Stimulated activated memory B cell treated with anti-CD40 and anti-IgM and Interleukin-4, amounts not matched to agents 10 μg/mL and 1 μg/mL and 100 μg/mL, for 72 hours (primary cell): ENCODE data around the gene FAM13A.

Experiments used
- ATAC-seq: fragments of 150-1000 bp; cut with Tn5 transposase; 2 replicates; pipeline ENCODE4 v1.10.0; 2021
- H3K27ac Mint-ChIP-seq: one replicate; pipeline ENCODE4 v1.8.0; 2022; ENCODE audit warnings: mild to moderate bottlenecking, mixed read lengths
- H3K27me3 Mint-ChIP-seq: one replicate; pipeline ENCODE4 v1.8.0; 2022; ENCODE audit warnings: mixed read lengths
- H3K36me3 Mint-ChIP-seq: one replicate; pipeline ENCODE4 v1.8.0; 2022; ENCODE audit warnings: mixed read lengths
- H3K4me1 Mint-ChIP-seq: one replicate; pipeline ENCODE4 v1.8.0; 2022; ENCODE audit warnings: mixed read lengths
- H3K4me3 Mint-ChIP-seq: one replicate; pipeline ENCODE4 v1.8.0; 2022; ENCODE audit warnings: mild to moderate bottlenecking, moderate library complexity, mixed read lengths
- H3K9me3 Mint-ChIP-seq: one replicate; pipeline ENCODE4 v1.8.0; 2022; ENCODE audit warnings: mixed read lengths

Gene FAM13A

DNA sequence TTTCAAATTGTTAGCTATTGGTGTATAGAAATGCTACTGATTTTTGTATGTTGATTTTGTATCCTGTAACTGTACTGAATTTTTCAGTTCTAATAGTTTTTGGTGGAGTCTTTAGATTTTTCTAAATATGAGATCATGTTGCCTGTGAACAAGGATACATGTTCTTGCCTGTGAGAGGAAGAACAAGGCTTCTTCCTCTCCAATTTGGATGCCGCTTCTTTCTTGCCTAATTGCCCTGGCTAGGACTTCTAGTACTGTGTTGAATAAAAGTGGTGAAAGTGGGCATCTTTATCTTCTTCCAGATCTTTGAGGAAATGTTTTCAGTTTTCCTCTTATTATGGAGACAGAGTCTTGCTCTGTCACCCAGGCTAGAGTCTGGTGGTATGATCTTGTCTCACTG lies 343.2 kb downstream of the FAM13A start:
- Mint-ChIP-seq H3K36me3 (peaks cover 97% of the 10 kb centered on the region), H3K27ac (no peak overlapping the region), H3K4me3 (no peak overlapping the region), H3K4me1 (no peaks in the 10 kb centered on the region), H3K27me3 (no peaks in the 10 kb centered on the region), H3K9me3 (peaks cover 20% of the 10 kb centered on the region)
- ATAC-seq: no peak

- peaks cover 4% of the 10 kb centered on the region for H3K9me3 Mint-ChIP-seq
- no peak overlapping the region for H3K27ac Mint-ChIP-seq
- no peak for ATAC-seq
- H3K36me3 Mint-ChIP-seq: peaks cover 93% of the 10 kb centered on the region
- H3K4me1 Mint-ChIP-seq: no peaks in the 10 kb centered on the region
- H3K4me3 Mint-ChIP-seq: no peak overlapping the region
- H3K27me3 Mint-ChIP-seq: no peaks in the 10 kb centered on the region
Measured at GRCh38 chr4:88709989-88710388, 347.0 kb downstream of the FAM13A start.

GRCh38 chr4:88706574-88706973 lies 350.4 kb downstream of the FAM13A start:
- Mint-ChIP-seq H3K4me3 (no peak overlapping the region), H3K9me3 (no peaks in the 10 kb centered on the region), H3K27ac (peak overlapping the region; percentile 50), H3K27me3 (no peaks in the 10 kb centered on the region), H3K4me1 (no peaks in the 10 kb centered on the region), H3K36me3 (peaks cover 82% of the 10 kb centered on the region)
- ATAC-seq: no peak

DNA sequence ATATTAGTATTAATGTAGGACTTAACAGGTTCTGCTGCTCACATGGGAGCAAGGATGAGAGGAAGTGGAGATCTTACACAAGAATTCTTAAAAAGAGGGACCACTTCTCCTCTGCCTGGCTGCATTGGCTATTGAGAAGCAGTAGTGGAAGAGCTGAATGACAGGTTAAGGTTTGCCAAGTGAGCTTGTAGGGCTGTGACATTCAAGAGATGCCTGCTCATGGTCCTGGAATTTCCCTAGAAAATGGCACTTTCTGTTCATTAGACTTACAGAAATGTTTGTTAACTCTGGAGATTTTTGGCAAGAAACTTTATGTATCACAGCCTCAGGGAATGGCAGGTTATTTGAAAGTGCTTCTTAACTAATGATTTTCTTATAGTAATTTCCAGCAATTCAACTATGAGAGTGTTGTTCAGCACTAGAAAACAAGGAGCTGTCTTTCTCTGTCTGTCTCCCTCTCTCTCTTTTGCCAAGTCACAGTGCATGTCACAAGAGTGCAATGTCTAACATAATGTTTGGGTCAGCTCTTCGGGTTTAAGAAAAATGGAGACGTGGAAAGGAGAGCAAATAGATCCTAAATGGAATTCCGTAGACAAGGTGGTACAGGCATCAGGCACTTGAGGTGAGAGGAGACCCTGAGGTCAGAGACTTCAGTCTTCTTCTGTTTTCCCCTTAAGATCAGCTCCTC lies 351.0 kb downstream of the FAM13A start:
- no peak for ATAC-seq
- H3K4me1 Mint-ChIP-seq: no peaks in the 10 kb centered on the region
- H3K4me3 Mint-ChIP-seq: no peak overlapping the region
- H3K36me3 Mint-ChIP-seq: peaks cover 79% of the 10 kb centered on the region
- H3K27ac Mint-ChIP-seq: peak overlapping the region; percentile 50
- no peaks in the 10 kb centered on the region for H3K9me3 Mint-ChIP-seq
- no peaks in the 10 kb centered on the region for H3K27me3 Mint-ChIP-seq

- peaks cover 72% of the 10 kb centered on the region for H3K36me3 Mint-ChIP-seq
- no peaks in the 10 kb centered on the region for H3K27me3 Mint-ChIP-seq
Measured at GRCh38 chr4:88705223-88705622, 351.8 kb downstream of the FAM13A start.

DNA sequence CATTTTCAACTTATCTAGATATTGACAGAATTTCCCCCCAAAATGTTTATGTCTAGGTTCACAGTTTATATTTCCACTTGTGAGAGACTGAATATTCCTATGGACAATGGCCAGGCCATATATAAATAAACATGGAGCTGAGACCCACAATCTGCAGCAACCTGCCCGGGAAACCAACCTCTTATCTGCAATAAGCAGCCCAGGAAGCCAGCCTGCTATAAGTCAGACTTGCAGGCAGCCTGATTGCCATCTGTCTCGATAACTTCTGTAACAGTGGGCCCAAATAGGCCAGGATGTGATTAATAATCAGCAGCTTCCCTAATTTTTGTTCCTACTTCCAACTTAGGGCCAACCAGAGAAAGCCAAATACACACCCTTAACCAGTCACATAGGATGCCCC lies 354.2 kb downstream of the FAM13A start:
- H3K4me3 Mint-ChIP-seq: no peak overlapping the region
- no peak overlapping the region for H3K27ac Mint-ChIP-seq
- peaks cover 61% of the 10 kb centered on the region for H3K36me3 Mint-ChIP-seq
- ATAC-seq: no peak
- peaks cover 3% of the 10 kb centered on the region for H3K9me3 Mint-ChIP-seq
- peaks cover 6% of the 10 kb centered on the region for H3K4me1 Mint-ChIP-seq
- no peaks in the 10 kb centered on the region for H3K27me3 Mint-ChIP-seq

More at GRCh38 chr4:88705223-88705622, 351.8 kb downstream of the FAM13A start:
- Mint-ChIP-seq H3K4me1 (no peaks in the 10 kb centered on the region), H3K9me3 (no peaks in the 10 kb centered on the region), H3K4me3 (no peak overlapping the region), H3K27ac (no peak overlapping the region)
- no peak for ATAC-seq

- Mint-ChIP-seq H3K36me3 (peaks cover 39% of the 10 kb centered on the region), H3K27me3 (no peaks in the 10 kb centered on the region), H3K4me3 (no peak overlapping the region), H3K4me1 (peaks cover 8% of the 10 kb centered on the region), H3K27ac (peak overlapping the region; percentile 80), H3K9me3 (peaks cover 3% of the 10 kb centered on the region)
- no peak for ATAC-seq
Measured at GRCh38 chr4:88698519-88698918, 358.5 kb downstream of the FAM13A start.

- peaks cover 3% of the 10 kb centered on the region for H3K9me3 Mint-ChIP-seq
- H3K27me3 Mint-ChIP-seq: no peaks in the 10 kb centered on the region
- H3K4me3 Mint-ChIP-seq: peak within 1 kb of the TSS; percentile 86
- peak within 1 kb of the TSS; percentile 80 for H3K27ac Mint-ChIP-seq
- H3K36me3 Mint-ChIP-seq: peaks cover 31% of the 10 kb centered on the region
- peaks cover 8% of the 10 kb centered on the region for H3K4me1 Mint-ChIP-seq
- peak; percentile 92 for ATAC-seq
Measured at GRCh38 chr4:88697588-88698329, 359.2 kb downstream of the FAM13A start, which contains the start of gene NAP1L5. Gene NAP1L5, minus strand, starts transcription at chr4:88697829. Its CDS starts 75 bp downstream, at chr4:88697754.

GRCh38 chr4:88697141-88697540 lies 359.8 kb downstream of the FAM13A start:
- Mint-ChIP-seq H3K36me3 (peaks cover 25% of the 10 kb centered on the region), H3K4me3 (peak overlapping the region; percentile 86), H3K27me3 (no peaks in the 10 kb centered on the region), H3K27ac (peak overlapping the region; percentile 80), H3K4me1 (peaks cover 8% of the 10 kb centered on the region), H3K9me3 (peaks cover 3% of the 10 kb centered on the region)
- ATAC-seq: no peak

DNA sequence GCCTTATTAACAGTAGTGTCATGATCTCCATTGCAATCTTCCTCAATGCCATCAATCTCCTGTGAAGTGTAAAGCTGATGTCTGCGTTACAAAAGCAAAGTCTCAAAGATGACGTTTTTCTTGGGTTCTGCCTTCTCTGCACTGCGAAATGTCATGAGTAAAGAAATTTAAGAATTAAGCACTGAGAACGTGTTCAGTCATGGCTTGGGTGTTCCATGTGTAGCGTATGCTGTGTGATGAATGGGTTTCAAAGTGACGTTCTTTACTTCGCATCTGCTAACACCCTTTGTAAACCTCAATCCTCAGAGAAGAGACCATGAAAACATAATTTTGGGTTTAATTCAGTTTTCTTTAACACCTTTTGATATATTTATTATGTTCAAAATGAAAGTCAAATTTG lies 360.4 kb downstream of the FAM13A start:
- peak overlapping the region; percentile 80 for H3K27ac Mint-ChIP-seq
- H3K27me3 Mint-ChIP-seq: no peaks in the 10 kb centered on the region
- no peak for ATAC-seq
- H3K4me3 Mint-ChIP-seq: peak overlapping the region; percentile 86
- H3K4me1 Mint-ChIP-seq: peaks cover 8% of the 10 kb centered on the region
- peaks cover 3% of the 10 kb centered on the region for H3K9me3 Mint-ChIP-seq
- H3K36me3 Mint-ChIP-seq: peaks cover 25% of the 10 kb centered on the region

DNA sequence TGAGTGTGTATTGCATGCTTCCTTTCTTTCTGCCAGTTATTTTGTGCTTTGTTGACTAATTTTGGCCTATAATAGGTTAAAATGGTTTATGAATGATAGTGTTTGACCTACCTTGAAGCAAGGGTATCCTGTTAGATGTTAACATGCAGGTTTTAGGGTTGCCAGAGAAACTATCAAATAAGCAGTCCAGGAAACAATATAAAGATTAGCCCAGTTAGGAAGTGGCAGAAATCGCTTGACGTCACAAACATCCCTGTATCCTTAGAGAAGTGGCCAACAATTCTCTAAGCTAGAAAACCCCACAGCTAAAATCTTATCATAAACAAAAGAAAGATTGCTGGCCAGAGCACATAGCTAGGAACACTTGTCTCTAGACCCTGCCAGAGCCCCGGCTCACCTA lies 363.2 kb downstream of the FAM13A start:
- H3K4me1 Mint-ChIP-seq: peaks cover 8% of the 10 kb centered on the region
- no peak overlapping the region for H3K4me3 Mint-ChIP-seq
- H3K27ac Mint-ChIP-seq: no peak overlapping the region
- H3K9me3 Mint-ChIP-seq: no peaks in the 10 kb centered on the region
- ATAC-seq: no peak
- H3K36me3 Mint-ChIP-seq: peaks cover 40% of the 10 kb centered on the region
- no peaks in the 10 kb centered on the region for H3K27me3 Mint-ChIP-seq

- no peak overlapping the region for H3K27ac Mint-ChIP-seq
- no peaks in the 10 kb centered on the region for H3K4me1 Mint-ChIP-seq
- no peak for ATAC-seq
- no peak overlapping the region for H3K4me3 Mint-ChIP-seq
- H3K9me3 Mint-ChIP-seq: no peaks in the 10 kb centered on the region
- H3K36me3 Mint-ChIP-seq: peaks cover 50% of the 10 kb centered on the region
- H3K27me3 Mint-ChIP-seq: no peaks in the 10 kb centered on the region
Measured at GRCh38 chr4:88690355-88690754, 366.6 kb downstream of the FAM13A start.

GRCh38 chr4:88681209-88681608 lies 375.8 kb downstream of the FAM13A start:
- H3K36me3 Mint-ChIP-seq: peaks cover 71% of the 10 kb centered on the region
- H3K4me1 Mint-ChIP-seq: no peaks in the 10 kb centered on the region
- H3K4me3 Mint-ChIP-seq: no peak overlapping the region
- H3K9me3 Mint-ChIP-seq: no peaks in the 10 kb centered on the region
- no peak for ATAC-seq
- no peaks in the 10 kb centered on the region for H3K27me3 Mint-ChIP-seq
- no peak overlapping the region for H3K27ac Mint-ChIP-seq
